Measurements from ENCODE around the gene OGG1. TPM values are rescaled to one million over a fixed set of nuclear protein-coding genes. Genes with fewer than 3 reads are reported as not detected.

OGG1 gene
- total and polyA plus RNA-seq, 10 of the 15 experiments (the other 5 are each of a cell fraction or from before 2014, with no cell fraction given) = 4.8 to 38.8 (median 27.2) TPM

DNA sequence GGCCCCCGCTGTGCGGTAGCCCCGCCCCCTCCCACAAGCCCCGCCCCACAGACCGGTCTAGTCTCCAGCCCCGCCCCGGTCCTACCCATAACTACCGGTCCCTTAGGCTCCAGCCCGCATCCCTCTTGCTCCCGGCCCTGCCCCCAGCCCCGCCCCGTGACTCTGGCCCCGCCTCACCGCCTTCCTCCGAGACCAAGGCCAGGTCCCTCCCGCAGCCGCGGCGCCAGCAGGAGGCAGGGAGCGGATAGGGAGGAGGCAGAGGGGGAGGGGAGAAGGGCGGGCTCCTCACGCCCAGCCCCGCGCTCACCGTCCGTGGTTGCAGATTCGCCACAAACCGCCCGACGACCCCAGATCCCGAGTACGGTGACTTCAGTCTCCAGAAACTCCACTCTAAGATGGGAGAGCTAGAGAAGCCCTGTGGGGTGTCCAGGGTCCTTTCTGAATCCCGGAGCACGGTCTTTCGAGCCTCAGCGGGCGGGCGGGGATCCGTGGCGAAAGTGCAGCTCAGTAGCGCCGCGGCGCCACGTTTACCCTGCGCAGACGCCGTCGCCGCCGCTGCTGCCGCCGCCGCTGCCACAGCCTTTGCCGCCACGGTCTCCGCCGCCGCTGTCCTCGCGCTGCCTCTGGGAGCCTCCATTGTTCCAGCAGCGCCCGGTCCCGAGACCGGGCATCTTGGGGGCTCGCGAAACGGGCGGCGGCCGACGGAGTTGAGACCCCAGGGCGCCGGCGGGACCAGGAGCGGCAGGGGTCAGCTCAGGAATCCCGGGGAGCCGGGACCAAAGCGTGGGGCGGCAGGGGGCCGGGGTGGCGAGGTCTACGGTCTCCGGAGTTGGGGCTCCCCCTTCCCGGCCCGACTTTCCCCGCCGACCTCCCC lies 18.3 kb upstream of the OGG1 start, which contains the start of gene BRPF1:
Gene BRPF1 (plus strand): TSS at position 530 of the 874 bp plus-strand sequence. CDS start 2,406 bp downstream, outside the sequence.
- intact Hi-C loops (cut with micrococcal nuclease; ENCODE audit: unreplicated experiment) = loop anchor here (1.0 to 10.0 kb wide), 4 partner anchors 18 to 377 kb away; partner anchors contain the start of genes ARPC4, OGG1 and TADA3
- DNase-seq (ENCODE audit: low read depth, low spot score) = peak; percentile 90
- H3K79me2 ChIP-seq (ENCODE audit: control insufficient read depth, insufficient read depth, low read length) = peaks cover 32% of the 10 kb centered on the region
- H3K36me3 ChIP-seq (ENCODE audit: control insufficient read depth in 2 of 2, insufficient read depth in 2 of 2, low read length in 1 of 2) = peaks cover 0 to 10% of the 10 kb centered on the region in 2 experiments; a peak in 3 of 4 replicates
- peak; percentile 93 for FAIRE-seq
- H3K27me3 ChIP-seq (replicated peaks in 1 of 2; ENCODE audit: control insufficient read depth in 2 of 2, insufficient read depth in 2 of 2, low read length in 1 of 2) = no peaks in the 10 kb centered on the region
- peak within 1 kb of the TSS; percentile 99 for H2AFZ ChIP-seq (ENCODE audit: control insufficient read depth, low read depth, low read length)
- no TSS peak for BruUV-seq (replicated peaks)
- peak within 1 kb of the TSS; percentile 97 for H3K4me2 ChIP-seq (ENCODE audit: control insufficient read depth, insufficient read depth)
- peak within 1 kb of the TSS; percentile 98 for H3K9ac ChIP-seq (ENCODE audit: control insufficient read depth, insufficient read depth, low read length)
- no peaks in the 10 kb centered on the region for H3K9me3 ChIP-seq (replicated peaks; ENCODE audit: control insufficient read depth, insufficient read depth, low read length)
- in situ Hi-C loops (cut with MboI) = no loop called here
- peak; percentile 97 for ATAC-seq
- H4K20me1 ChIP-seq (ENCODE audit: control insufficient read depth, insufficient read depth) = peaks cover 3% of the 10 kb centered on the region
- ChIA-PET POLR2A (interaction anchor here (0.8 to 1.8 kb wide), 6 partner anchors 18 to 1007 kb away, joined by 3 to 10 read pairs (median 3); partner anchors contain the start of genes ARPC4, OGG1, TADA3 and THUMPD3), SMC1A (ENCODE audit: uncharacterized antibody, unreplicated experiment) (interaction anchor here (0.7 to 2.7 kb wide), 8 partner anchors 18 to 323 kb away, joined by 3 to 16 read pairs (median 3); partner anchors contain the start of genes ARPC4 and OGG1), CTCF (interaction anchor here (0.8 to 2.8 kb wide), 5 partner anchors 10 to 370 kb away, joined by 3 to 24 read pairs (median 7); partner anchors contain the start of genes MTMR14 and OGG1), RAD21 (ENCODE audit: unreplicated experiment) (interaction anchor here (1.0 to 1.9 kb wide), 8 partner anchors 19 to 369 kb away, joined by 3 to 8 read pairs (median 4); partner anchors contain the start of genes ARPC4, OGG1, TADA3 and THUMPD3)
- 2% methylated on average over 58 of the region's 88 CpGs for WGBS (ENCODE audit: insufficient coverage, insufficient replicate concordance, low lambda C conversion rate, missing lambda C conversion rate)
- peak within 1 kb of the TSS; percentile 100 for H3K27ac ChIP-seq (ENCODE audit: control insufficient read depth, insufficient read depth)
- H3K4me1 ChIP-seq (ENCODE audit: control insufficient read depth, insufficient read depth, low read length) = peaks cover 12% of the 10 kb centered on the region
- H3K4me3 ChIP-seq = peak within 1 kb of the TSS; percentile 94
- TF ChIP-seq POLR2AphosphoS5 (IDR thresholded peaks at IDR 0.05; ENCODE audit: low read length) (peak; percentile 82), IKZF1 (conservative IDR thresholded peaks at IDR 0.05) (peak; percentile 99), POLR2AphosphoS2 (IDR thresholded peaks at IDR 0.05; ENCODE audit: low read depth, low read length) (peak; percentile 66; the same call in 1 of the 2 replicates), RELA (IDR thresholded peaks at IDR 0.05; ENCODE audit: borderline replicate concordance, partially characterized antibody) (peak; percentile 81), JUND (IDR thresholded peaks at IDR 0.05; ENCODE audit: low read depth, low read length) (no peak), TCF7 (IDR thresholded peaks at IDR 0.05; ENCODE audit: borderline replicate concordance) (no peak), NR2C1 (IDR thresholded peaks at IDR 0.05) (peak; percentile 53), CHD2 (IDR thresholded peaks at IDR 0.05; ENCODE audit: borderline replicate concordance, low read depth, low read length) (peak; percentile 91), WRNIP1 (IDR thresholded peaks at IDR 0.05; ENCODE audit: borderline replicate concordance, low read depth, low read length) (no peak), SRF (IDR thresholded peaks at IDR 0.05; ENCODE audit: low read depth in 2 of 2, low read length in 2 of 2) (0 out of 4 replicates have a peak, but pooled peaks of 1 of the 2 experiments have one; percentile 2), SMAD1 (IDR thresholded peaks at IDR 0.05; ENCODE audit: low read depth, partially characterized antibody) (no peak), MYB (IDR thresholded peaks at IDR 0.05; ENCODE audit: borderline replicate concordance, low read depth, low read length) (0 out of 2 replicates have a peak, but pooled peaks have one; percentile 27), CREM (IDR thresholded peaks at IDR 0.05; ENCODE audit: low read depth) (peak; percentile 74), MEF2B (IDR thresholded peaks at IDR 0.05; ENCODE audit: partially characterized antibody, poor library complexity, severe bottlenecking) (peak; percentile 40)
- TF ChIP-seq, protein P1, sequence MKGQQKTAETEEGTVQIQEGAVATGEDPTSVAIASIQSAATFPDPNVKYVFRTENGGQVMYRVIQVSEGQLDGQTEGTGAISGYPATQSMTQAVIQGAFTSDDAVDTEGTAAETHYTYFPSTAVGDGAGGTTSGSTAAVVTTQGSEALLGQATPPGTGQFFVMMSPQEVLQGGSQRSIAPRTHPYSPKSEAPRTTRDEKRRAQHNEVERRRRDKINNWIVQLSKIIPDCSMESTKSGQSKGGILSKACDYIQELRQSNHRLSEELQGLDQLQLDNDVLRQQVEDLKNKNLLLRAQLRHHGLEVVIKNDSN (IDR thresholded peaks at IDR 0.05; ENCODE audit: borderline replicate concordance, extremely low read length, insufficient read depth, low read depth, low read length) = no peak
- TF ChIP-seq, protein P2, sequence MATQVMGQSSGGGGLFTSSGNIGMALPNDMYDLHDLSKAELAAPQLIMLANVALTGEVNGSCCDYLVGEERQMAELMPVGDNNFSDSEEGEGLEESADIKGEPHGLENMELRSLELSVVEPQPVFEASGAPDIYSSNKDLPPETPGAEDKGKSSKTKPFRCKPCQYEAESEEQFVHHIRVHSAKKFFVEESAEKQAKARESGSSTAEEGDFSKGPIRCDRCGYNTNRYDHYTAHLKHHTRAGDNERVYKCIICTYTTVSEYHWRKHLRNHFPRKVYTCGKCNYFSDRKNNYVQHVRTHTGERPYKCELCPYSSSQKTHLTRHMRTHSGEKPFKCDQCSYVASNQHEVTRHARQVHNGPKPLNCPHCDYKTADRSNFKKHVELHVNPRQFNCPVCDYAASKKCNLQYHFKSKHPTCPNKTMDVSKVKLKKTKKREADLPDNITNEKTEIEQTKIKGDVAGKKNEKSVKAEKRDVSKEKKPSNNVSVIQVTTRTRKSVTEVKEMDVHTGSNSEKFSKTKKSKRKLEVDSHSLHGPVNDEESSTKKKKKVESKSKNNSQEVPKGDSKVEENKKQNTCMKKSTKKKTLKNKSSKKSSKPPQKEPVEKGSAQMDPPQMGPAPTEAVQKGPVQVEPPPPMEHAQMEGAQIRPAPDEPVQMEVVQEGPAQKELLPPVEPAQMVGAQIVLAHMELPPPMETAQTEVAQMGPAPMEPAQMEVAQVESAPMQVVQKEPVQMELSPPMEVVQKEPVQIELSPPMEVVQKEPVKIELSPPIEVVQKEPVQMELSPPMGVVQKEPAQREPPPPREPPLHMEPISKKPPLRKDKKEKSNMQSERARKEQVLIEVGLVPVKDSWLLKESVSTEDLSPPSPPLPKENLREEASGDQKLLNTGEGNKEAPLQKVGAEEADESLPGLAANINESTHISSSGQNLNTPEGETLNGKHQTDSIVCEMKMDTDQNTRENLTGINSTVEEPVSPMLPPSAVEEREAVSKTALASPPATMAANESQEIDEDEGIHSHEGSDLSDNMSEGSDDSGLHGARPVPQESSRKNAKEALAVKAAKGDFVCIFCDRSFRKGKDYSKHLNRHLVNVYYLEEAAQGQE (IDR thresholded peaks at IDR 0.05; ENCODE audit: low read depth, low read length) = no peak

Data from GM12878 (cell line).